T-helper 22 cell (primary cell): Measurements from ENCODE around the gene TFDP1.

Experiments used
- DNase-seq: peaks from one replicate; pipeline ENCODE4 v3.0.0-alpha.2; 2020; ENCODE audit warnings: low read depth

The TFDP1 gene

GRCh38 chr13:113598481-113598880 is 13.9 kb downstream of the TFDP1 start:
- DNase-seq = no peak

GRCh38 chr13:113599391-113599790 is 14.8 kb downstream of the TFDP1 start:
- no peak for DNase-seq

GRCh38 chr13:113601166-113602070 is 16.9 kb downstream of the TFDP1 start:
- DNase-seq = no peak

- DNase-seq = no peak
Measured at GRCh38 chr13:113602291-113602988, 17.9 kb downstream of the TFDP1 start.

GRCh38 chr13:113603116-113603710 is 18.7 kb downstream of the TFDP1 start:
- no peak for DNase-seq

- DNase-seq = no peak
Measured at GRCh38 chr13:113604186-113604585, 19.6 kb downstream of the TFDP1 start.

GRCh38 chr13:113605461-113605860 is 20.9 kb downstream of the TFDP1 start:
- DNase-seq = no peak

GRCh38 chr13:113605866-113606438 is 21.4 kb downstream of the TFDP1 start:
- no peak for DNase-seq

- no peak for DNase-seq
Measured at GRCh38 chr13:113607056-113607888, 22.7 kb downstream of the TFDP1 start.

- no peak for DNase-seq
Measured at GRCh38 chr13:113607889-113608635, 23.5 kb downstream of the TFDP1 start.

GRCh38 chr13:113608967-113609533 is 24.5 kb downstream of the TFDP1 start:
- no peak for DNase-seq

GRCh38 chr13:113609616-113610015 is 25.1 kb downstream of the TFDP1 start:
- no peak for DNase-seq

- no peak for DNase-seq
Measured at GRCh38 chr13:113610266-113610665, 25.7 kb downstream of the TFDP1 start.

- DNase-seq = no peak
Measured at GRCh38 chr13:113611996-113612395, 27.4 kb downstream of the TFDP1 start.

GRCh38 chr13:113612607-113613006 is 28.1 kb downstream of the TFDP1 start:
- DNase-seq = no peak

- DNase-seq = no peak
Measured at GRCh38 chr13:113613789-113614379, 29.3 kb downstream of the TFDP1 start.

- no peak for DNase-seq
Measured at GRCh38 chr13:113616281-113616906, 31.8 kb downstream of the TFDP1 start.

- no peak for DNase-seq
Measured at GRCh38 chr13:113616991-113617749, 32.6 kb downstream of the TFDP1 start.

GRCh38 chr13:113617961-113618360 is 33.4 kb downstream of the TFDP1 start:
- DNase-seq = no peak
